ENCODE data around the gene STK4.

STK4 gene

DNA sequence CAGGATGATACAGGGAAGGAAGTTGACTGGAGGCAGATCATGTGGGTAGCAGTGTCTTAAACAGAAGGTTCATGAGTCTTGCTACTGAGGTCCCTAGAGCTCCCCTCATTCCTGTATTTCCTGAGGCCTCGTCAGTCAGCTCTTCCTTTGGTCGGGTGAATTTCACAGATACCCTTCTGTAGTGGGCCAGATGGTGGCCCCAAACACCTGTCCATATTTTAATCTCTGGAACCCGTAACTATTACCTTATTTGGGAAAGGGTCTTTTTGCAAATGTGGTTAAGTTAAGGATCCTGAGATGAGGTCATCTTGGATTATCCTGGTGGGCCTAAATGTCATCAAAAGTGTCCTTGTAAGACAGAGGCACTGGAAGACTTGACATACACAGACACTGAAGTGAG is 125.1 kb downstream of the STK4 start:
- no peak for DNase-seq

DNA sequence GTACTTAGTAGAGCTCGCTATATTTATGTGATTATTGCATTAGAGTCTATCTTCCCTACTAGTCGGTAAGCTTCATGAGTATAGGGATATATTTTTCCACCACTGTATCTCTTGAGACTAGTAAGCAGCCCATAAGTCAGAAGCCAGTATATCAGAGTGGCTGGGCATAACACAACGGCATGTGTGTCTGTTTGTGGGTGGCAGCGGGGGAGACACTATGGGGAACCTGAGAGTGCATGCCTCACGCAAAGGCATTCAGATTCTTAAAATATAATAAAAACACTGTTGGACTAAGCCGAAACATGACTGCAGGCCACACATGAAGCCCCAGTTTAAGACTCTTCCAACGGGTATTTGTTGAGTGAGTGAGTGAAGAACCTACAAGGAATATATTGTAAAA is 126.6 kb downstream of the STK4 start:
- no peak for DNase-seq

DNA sequence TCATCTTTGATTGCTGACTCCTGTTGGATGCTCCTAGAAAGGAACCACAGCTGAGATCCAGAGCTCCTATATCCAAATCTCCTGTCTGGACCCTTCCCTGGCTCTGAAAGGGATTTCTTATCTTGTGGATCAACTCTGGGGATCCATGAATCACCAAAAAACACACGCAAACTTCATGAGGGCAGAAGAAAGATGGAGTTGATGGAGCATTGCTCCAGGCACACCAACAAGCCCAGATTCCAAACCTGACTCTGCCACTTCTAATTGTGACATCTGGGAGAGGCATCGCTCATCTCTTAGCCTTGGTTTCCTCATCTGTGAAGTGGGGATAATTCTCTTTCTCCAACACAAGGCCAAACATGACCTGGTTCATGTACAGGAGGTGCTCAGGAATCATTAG is 127.9 kb downstream of the STK4 start:
- DNase-seq: no peak

DNA sequence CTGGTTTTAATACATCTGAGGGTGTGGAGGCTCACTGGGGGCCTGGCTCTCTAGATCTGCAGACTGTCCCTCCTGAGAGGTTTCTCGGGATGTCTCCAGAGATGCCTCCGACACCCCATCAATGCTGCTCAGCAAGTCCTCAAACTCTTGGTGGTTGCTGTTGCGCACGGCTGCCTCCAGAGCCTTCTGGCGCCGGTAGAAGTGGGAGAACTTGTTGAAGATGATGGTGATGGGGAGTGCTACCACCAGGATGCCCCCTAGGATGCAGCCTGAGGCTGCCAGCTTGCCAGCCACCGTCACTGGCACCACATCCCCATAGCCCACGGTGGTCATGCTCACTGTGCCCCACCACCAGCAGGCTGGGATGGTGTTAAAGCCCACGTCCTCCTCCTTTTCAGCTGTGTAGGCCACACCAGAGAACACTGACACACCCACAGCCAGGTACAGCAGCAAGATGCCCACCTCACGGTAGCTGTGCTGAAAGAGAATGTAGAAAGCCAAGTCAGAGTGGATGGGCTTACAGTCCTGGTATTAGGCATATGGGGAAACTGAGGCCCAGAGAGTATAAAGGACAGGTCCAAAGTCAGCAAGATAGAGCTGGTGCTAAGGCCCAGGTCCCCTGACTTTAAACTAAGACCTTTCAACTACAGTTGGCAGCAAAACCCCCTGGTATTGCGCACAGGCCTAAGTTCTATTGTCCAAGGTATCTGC is 128.7 kb downstream of the STK4 start:
- no peak for DNase-seq

DNA sequence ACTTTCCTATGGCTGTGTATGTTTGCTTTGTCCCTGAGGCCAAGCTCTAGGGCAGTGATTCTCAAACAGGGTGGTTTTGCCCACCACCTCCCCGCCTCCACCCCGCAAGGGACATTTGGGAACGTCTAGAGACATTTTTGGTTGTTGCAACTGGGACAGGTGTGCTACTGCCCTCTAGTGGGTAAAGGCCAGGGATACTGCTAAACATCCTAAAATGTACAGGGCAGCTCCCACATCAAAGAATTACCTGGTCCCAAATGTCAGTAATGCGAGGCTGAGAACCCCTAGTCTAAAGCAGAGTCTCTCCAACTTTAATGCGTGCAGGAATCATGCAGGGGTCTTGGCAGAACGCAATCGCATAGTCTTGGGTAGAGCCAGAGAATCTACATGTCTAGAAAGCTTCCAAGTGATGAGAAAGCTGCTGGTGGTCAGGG is 129.5 kb downstream of the STK4 start:
- DNase-seq: peak; percentile 52

DNA sequence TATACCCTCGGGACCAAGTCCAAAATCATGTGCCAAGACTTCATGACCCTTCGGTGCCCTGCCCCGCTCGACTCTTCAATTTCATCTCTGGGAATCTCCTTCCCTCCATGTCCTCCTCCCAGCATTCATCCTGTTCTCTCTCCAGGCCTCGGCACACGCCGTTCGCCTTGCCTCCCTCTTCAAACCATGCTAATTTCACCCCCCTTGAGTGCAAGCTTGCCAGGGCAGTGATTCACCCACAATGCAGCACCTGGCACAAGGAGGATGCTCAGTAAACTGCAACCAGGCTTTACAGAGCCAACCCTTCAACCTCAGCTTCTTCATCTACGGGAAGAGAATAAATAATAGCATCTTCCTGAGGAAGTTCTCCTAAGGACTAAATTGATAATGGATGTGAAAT is 130.5 kb downstream of the STK4 start:
- no peak for DNase-seq

DNA sequence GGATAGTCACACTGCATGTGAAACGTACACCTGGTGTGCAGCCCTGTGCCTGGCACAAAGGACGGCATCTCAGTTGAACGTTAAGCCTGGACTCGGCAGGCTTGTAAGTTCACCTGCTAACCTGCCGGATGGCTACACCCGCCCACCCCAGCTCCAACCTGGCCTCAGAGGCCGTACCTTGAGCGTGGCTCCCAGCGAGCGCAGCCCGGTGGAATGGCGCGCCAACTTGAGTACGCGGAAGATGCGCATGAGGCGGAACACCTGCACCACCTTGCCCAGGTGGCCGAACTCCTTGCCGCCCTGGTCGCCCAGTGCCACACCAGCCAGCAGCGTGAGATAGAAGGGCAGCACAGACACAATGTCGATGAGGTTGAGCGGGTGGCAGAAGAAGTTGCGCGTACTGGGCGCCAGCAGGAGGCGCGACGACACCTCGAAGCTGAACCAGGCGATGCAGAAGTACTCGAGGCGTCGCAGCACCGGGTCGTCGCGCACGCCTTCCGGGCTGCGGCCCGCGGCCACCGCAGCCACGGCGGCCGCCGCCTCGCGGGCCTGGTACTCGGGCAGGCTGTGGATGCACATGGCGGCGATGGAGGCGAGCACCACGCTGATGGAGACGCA is 131.3 kb downstream of the STK4 start:
- peak; percentile 61 for DNase-seq

DNA sequence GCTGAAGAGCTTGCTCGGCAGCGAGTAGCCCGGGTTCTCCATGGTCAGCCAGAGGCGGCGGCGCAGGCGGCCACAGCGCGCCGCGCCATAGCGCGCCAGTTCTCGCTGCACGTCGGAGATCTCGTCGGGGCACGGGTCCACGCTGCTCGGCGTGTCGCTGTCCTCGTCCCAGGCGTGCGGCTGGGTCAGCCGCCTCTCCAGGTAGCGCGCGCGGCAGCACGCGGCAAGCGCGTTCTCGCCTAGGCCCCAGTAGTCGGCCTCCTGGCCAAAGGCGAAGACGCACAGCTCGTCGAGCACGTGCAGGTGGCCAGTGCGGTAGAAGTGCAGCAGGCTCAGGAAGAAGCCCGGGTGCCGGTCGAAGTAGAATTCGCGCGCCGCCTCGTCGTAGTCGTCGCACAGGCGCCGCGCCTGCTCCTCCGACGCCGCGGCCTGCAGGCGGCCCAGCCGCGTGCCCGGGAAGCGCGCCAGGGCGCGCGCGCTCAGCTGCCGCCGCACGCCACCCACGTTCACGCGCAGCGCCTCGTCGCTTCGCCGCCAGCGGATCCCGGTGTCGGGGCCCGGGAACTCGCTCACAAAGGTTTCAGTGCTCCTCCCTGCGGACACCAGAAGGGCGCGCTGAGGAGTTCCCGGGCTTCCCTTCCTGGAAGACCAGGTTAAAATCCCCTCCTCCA is 131.9 kb downstream of the STK4 start:
- peak; percentile 21 for DNase-seq

DNA sequence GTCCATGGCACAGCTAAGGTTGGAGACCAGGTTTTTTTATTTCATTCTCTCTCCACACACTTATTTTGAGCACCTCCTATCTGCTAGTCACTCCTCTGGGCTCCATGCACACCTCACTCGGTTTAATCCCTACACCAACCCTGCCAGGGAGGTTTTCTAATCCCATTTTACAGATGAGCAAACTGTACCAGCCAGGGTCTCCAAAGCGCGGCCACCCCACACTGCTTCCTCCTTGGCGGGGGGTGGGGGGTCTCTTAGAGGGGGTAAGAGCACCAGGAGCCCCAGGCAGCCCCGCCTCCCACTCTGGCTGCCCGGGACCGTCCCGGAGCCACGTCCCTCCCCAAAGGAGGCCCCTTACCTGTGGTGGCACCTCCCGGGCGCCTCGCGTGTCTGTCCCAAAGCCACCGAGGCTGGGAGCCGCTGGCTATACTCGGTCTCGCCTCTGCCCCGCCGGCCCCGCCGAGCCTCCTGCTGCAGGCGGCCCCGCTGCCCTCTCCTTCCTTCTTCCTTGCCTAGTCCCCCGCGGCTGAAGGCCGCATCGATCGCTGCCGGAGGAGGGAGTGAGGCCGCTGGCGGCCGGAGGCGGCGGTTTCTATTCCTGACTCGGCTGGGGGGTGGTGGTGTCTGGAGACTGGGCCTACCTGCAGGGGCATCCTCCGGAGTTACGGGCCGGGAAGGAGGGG is 134.4 kb downstream of the STK4 start, which contains the start of gene KCNS1:
Gene KCNS1 (minus strand): TSS at position 565 of the 683 bp plus-strand sequence. CDS start 1,891 bp downstream, outside the sequence.
- DNase-seq: no peak

DNA sequence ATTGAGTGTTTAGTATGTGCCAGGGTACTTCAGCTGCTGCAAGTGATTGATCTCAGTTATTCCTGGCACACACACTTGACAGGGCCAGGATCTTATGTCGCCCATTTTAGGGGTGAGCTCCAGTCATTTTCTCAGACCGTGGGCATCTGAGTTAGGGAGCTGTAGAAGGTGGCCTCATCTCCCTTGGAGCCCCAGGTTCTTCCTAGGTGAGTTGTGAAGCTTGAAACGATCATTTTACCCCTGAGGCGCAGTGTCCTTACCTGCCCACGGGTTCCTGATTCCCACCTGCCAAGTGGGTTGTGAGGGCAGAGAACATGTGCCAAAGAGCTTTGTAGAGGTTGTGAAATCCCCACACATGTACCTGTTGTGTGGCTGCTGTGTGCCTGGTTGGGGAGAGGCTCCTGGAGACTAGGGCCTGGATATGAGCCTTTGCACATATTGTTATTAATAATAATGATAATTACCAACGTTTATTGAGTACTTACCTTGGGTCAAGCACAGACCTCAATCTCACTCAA is 135.1 kb downstream of the STK4 start:
- DNase-seq: no peak

DNA sequence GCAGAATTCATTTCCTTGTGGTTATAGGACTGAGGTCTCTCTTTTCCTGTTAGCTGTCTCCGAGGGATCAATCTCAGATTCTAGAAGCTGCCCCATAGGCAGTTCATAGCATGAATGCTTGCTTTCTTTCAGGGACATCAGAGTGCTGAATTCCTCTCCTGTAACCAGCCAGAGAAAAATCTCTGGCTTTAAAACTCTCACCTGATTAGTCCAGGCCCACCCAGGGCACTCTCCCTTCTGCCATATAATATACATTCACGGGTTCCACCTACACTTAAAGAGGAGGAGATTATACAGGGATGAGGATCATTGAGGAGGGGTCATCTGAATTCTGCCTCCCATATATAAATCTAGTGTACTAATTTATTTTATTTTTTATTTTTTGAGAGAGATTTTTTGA is 136.8 kb downstream of the STK4 start:
- no peak for DNase-seq

DNA sequence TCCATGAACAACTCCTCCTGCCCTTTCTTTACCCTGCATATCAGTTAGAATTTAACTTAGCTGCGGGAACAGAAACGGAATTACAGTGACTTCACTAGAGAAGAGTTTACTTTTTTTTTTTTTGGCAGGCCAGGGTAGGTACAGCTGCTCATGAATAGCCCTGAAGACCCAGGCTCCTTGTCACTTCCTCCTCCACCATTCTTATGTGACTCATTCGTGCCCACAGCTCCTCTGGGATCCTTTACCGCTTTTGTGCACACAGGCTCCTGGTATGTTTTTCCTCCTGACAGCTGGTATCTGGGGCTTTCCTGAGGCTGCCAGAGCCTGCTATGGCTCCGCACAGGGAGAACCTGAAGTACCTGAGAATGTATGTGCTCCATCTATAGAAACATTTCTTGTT is 138.5 kb downstream of the STK4 start:
- no peak for DNase-seq

DNA sequence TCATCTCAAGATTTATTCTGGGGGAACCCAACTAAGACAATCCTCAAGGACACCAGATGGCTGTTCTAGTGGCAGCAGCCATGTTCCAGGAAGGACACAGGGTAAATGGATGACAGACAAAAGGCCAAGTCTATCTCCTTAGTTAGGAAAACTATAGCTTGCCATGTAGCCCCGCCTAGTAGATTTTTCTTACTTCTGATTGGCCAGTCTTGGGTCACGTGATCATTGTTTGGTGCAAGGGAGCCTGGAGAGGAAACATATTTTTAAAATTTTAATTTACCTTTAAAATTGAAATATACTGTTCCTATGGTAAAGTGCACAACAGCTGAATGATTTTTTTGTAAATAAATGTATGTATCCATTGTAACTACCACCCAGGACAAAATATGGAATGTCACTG is 139.0 kb downstream of the STK4 start:
- no peak for DNase-seq

DNA sequence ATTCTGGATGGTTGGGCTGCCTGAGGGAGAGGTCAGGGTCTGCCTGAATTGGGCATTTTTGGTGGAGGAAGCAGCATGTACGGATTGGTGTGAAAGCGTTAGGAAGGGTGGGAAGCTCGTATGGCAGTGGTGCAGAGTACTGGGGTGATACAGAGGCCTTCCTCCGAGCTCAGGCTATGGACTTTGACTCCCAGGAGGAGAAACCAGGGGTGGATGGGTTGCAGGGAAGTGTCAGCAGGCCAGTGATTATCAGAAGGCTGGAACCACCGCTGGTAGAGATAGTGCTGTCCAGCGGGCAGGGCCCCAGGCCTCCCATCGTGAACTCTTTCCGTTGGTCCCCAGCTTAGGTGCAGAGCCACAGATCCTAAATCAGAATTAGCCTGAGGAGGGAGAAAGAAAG is 143.3 kb downstream of the STK4 start:
- DNase-seq: no peak

DNA sequence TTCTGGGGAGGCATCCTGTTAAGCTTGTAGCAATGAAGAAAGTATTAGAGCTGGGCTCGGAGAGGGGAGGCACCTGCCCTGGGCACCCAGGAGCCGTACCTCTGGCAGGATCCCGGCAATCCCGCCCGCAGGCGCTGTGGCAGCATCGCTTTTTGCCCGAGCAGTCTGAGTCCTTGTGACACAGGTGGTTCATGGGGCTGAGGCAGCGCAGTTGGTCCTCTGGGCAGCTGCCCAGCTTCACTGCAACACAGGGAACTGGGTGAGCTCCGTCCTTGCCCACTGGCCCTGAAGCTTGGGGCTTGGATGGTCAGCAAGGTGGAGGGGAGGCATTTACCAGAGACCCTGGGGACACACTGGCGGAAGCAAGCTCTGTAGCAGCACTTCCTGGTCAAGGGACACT is 144.0 kb downstream of the STK4 start:
- no peak for DNase-seq

DNA sequence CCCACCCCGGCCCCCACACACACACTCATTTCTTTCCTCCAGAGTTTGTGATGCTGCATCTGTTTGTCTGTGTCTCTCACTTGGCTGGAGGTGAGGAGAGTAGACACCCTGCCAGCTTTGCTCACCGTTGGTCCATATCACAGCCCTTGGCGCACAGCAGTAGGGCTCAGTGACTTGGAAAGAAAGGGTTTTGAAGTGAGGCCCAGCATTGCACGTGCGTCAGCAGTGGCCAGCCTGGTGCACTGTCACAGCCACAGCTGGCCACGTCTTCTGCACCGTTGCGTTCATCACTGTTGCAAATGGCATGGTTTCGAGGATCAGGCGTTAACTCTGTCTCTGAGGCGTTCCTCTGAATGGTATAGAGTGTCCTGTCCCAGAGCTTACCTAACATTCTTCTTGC is 145.0 kb downstream of the STK4 start:
- DNase-seq: no peak

DNA sequence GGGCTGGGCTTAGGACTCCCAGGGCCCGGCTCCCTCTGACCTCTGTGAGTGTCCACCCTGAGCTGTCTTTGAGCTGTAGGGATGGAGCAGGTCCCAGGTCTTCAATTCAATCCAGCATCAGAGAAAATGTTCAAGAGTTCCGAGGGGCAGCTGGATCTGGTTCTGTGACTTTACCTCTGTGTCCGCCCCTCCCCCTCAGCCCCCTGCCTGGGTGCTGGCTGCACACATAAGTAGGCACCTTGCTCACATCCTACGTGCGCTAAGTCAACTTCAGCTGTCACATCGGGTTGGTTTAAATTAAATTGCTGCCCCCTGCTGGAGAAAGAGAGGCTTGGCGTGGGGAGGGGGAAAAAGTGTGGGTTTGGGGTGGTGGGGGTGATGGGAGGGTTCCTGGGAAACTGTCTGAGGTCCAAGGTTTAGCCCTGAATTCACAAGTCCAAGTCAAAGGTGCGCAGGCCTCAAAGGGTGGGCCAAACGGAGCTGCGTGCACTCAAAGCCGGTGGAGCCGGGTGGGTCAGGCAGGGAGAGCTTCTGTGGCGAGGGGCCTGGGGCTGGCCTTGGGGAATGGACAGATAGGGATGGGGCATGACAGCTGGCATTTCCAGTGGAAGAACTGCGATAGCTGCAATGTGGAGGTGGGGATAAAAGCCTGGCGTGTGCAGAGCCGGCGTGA is 145.6 kb downstream of the STK4 start:
- DNase-seq: no peak

DNA sequence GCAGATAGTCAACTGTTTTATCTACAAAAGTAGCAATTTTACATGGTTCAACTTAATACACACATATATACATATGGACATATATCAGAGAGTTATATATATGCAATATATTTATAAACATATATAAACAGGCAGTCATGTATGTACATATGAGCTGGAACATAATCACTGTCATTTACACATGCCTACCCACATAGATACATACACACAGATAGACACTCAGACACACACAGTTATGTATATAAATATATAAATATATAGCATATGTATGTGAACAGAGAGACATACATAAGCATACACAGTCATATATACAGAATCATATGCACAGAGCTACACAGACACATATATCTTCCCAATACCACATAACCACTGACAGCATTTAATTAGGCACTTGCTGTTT is 146.4 kb downstream of the STK4 start:
- DNase-seq: no peak

DNA sequence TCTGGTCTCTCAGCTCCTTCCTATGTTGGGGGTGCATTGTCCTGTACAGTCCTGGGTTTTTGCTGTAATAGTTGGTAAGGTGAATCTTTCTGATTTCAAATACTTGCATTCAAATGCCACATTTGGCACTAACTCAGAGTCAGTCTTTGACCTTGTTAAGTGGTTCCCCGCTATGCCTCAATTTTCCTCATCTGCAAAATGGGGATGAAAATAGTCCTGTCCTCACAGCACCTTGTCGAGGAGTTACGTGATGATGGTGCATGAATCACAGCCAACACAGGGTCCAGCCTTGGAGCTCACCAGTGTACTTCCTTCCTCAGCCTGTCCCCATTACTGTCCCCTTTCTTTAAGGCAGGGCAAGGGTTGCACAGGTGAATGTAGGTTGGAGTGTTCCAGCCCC is 147.6 kb downstream of the STK4 start:
- no peak for DNase-seq

DNA sequence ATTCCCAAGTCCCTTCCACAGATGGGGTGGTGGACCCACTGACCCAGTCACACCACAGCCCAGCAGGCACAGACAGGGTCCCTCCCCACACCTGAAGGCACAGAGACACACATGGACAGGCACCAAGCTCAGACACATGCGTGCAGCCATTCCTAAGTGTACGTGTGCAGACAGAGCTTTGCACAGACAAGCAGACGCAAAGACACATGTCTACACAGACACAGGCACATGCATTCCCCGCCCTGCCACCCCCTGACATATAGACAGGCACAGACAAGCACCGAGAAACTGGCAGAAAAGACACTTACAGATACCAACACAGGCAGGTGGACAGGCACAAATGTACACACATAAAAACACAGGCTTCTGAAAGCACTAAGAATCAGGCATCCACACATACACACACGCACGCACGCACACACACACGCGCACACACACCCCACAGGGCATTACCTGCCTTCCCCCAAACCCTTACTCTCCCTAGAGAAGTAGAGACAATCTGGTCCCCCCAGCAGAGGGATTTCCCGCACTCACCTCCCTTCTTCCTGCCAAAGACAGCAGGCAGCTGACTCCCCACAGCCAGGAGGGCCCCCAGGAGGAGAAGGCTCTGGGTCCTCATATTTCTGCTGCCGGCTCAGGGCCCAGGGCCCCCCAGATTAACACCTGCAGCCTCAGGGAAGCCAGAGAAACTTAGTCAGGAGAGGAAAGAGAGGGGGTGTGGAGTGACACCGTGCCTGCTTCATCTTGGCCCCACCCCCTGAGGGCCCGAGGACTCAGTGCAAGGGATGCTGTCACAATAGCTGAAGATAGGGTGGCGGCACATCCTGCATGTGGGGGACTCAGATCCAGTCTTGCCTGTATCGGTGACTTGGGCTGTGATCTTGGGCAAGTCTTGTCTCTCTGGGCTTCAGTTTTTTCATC is 148.4 kb downstream of the STK4 start, which contains the start of gene WFDC5:
Gene WFDC5 (minus strand): TSS at position 710 of the 921 bp plus-strand sequence. CDS start 91 bp downstream, at position 619.
- DNase-seq: peak; percentile 29

DNA sequence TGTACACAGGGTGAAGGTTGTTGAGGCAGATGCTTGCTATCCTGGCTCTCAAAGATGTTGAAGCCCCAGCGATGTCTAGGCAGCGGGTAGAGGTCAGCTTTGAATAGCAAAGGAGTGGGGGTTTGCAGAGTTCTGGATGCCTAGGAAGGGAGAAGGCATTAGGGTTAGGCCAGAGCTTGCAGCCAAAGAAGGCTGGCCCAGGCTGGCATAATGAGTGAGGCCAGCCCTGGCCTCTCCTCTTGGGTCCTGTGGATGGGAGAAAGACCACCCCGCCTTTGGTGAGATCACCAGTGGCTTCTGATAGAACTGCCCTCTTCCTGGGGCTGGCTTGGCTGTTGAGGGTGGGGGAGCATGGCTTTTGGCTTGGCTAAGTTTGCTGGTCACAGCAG is 149.1 kb downstream of the STK4 start:
- no peak for DNase-seq

DNA sequence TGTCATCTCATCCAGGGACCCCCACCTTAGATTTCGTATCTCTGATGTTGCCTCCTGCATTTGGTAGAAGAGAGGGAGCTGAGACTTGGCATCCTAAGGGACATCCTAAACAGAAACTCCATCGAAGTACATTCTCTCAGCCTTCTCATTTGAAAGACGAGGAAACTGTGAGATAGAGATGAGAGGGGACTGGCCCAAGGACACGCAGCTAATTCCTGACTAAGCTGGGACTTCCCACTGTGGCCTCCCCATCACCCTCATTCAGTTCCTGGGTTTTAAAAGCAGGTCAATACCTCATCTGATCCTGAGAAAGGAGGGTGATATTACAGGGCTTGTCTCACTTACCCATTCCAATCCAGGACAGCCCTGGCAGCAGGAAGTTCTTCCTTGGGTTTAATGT is 149.5 kb downstream of the STK4 start:
- no peak for DNase-seq

Measured in stimulated activated CD4-positive, alpha-beta T cell treated with anti-CD3 and anti-CD28 coated beads, Interleukin-1b, Interleukin-23, amount 100 ng/mL, for 48 hours (primary cell).